ENCODE data around the gene DIS3L.
"Not testable (repeated sequence)": the region's sequence is repeated elsewhere in the genome, so short reads cannot be mapped to it uniquely, and the experiment has no call there.

The DIS3L gene

DNA sequence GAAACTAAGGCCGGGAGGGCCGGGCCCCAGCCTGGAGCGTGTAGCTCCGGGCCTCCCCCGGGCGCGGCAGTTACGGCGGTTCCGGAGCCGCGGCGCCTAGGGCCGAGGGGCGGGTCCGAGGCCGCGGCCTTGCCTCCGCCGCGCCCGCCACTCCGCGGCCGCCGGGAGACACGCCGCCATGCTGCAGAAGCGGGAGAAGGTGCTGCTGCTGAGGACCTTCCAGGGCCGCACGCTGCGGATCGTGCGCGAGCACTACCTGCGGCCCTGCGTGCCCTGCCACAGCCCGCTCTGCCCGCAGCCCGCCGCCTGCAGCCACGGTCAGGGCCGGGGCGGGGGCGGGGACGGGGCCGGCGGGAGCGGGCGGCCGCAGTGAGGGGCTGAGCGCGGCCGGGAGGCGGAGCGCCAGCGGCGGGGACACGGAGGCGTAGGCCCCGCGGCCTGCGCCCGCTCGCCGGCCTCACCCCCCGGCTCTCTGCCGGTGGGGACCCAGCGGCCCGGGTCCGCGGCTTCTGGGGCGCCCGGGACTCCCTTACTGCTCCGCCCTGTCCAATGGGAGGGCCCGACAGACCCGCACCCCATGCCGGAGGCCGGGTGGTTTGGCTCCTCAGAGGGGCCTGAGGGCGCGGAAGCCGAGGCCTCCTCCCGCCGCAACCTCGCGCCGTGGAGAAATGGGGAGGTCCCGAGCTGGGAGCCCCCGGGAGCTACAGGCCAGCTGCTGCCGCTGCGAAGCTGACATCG is at the start of gene DIS3L:
DIS3L (plus strand) TSS at position 150 of the 738 bp plus-strand sequence; CDS start at position 179, 29 bp downstream.
- DNase-seq: peak; percentile 45

DNA sequence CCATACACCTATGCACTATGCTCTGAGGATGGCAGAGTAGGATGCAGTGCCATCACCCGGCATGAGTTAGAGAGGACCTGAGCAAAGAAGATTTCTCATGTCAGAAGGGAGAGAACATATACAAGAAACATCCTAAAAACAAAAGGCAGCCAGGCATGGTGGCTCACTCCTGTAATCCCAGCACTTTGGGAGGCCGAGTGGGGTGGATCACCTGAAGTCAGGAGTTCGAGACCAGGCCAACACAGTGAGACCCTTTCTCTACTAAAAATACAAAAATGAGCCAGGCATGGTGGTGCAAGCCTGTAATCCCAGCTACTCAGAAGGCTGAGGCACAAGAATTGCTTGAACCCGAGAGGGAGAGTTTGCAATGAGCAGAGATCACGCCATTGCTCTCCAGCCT is 47.5 kb upstream of the DIS3L start:
- DNase-seq: not testable (repeated sequence)

DNA sequence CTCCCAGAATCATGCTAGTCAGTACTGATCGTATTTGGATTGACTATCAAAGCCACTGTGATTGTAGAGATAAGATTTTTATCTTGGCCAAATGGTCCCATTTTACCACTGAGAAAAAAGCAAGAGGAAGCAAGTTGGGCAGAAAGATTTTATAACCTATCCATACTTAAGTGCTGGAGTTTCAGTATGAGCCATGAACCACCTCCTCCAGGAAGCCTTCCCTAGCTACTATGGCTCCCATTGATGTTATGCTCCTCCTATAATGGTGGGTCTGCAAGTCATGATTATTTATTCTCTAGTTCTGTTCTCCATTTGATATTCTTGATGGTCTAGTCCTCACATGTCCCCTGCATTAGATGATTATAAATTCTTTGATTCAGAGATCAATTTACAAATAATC is 46.4 kb upstream of the DIS3L start:
- no peak for DNase-seq

DNA sequence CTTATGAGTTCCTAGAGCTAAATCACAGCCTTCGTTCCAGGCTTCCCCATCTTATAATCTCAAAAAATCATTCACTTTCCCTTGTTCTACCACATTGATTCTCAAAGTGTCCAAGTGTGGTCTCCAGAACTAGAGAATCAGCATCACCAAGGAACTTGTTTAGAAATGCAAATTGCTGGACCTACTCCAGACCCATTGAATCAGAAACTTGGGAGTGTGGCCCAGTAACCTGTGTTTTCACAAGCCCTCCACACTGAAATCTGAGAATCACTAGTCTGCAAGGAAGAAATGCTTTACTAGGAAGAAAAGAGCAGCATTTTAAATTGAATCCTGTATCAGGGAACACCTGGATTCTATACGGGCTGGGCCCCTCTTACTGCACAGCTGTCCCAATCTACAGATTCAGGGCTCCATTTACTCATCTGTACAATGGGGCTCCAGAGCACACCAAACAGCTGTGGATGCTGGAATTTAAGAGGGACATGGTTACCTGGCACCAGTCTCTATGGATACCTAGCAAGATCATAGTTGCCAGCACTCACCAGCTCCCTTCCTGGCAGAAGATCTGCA is 43.7 kb upstream of the DIS3L start:
- DNase-seq: no peak

DNA sequence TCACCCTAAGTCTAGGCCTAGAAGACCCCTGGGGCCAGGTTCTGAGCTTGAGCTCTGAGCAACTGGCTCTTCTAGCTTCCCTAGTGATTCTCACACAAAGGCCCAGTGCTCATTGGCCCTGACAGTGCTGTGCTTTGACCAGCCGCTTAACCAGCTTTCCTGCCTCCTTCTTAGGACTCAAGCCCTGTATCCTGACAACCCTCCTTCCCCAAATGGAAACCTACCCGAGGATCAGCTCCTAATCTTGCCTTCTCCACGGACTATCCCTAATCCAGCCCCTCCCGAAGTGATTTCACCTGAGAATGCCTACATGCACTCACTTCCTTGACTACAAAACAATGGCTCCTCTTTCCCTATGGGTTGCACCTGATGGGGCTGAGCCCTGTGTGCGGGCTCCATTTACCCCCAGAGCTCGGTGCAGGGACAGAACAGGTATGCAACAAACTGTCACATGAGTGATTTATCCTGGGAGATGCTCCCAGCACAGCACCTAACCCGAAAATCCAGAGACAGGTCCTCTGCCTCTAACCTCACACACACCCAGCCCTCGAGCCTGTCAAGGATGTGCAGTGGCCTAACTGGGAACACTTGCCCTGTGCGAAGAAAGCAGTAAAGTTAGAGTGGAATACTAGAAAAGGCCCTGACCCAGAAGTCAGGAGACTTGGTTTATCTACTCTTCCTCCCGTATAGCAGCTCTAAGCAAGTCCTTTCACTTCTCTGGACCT is 42.1 kb upstream of the DIS3L start:
- DNase-seq: no peak

DNA sequence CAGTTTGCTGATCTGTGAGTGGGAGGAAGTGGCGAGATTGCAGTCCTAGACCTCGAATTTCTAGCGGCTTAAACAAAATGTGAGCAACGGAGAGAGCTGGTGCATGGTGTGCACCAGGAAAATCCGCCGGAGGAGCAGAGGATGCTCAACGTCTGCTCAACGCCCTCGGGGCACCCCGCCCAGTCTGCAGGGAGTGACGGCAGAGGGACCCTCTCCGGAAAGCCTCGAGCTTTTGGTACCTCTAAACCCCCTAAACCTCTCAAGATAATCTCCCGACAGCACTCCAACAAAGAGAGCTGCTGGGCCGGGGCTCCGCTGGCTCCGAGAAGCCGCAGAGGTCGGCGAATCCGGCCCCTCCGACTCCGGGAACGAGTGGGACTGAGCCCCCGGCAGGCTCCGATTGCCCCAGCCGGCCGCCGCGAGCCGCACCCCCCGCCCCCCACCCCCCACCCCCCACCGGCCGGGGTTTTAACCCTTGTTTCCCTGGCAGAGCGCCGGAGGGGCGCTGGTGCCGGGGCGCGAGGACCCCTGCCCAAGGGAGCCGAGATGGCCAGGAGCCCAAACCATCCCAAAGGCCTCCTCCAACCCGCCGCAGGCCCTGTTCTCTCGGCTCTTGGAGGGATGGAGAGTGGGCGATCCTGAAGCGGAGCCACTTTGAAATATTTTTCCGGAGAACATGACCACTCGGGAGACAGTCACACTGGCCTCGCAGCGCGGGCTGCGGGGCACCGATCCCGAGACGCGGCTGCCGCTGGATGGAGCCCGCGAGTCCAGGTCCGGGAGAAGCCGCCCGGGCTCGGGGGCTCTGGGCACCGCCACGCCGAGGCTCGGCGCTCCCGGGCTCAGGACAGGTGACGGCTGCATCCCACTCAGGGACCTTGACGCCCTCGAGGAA is 41.3 kb upstream of the DIS3L start:
- peak; percentile 34 for DNase-seq

DNA sequence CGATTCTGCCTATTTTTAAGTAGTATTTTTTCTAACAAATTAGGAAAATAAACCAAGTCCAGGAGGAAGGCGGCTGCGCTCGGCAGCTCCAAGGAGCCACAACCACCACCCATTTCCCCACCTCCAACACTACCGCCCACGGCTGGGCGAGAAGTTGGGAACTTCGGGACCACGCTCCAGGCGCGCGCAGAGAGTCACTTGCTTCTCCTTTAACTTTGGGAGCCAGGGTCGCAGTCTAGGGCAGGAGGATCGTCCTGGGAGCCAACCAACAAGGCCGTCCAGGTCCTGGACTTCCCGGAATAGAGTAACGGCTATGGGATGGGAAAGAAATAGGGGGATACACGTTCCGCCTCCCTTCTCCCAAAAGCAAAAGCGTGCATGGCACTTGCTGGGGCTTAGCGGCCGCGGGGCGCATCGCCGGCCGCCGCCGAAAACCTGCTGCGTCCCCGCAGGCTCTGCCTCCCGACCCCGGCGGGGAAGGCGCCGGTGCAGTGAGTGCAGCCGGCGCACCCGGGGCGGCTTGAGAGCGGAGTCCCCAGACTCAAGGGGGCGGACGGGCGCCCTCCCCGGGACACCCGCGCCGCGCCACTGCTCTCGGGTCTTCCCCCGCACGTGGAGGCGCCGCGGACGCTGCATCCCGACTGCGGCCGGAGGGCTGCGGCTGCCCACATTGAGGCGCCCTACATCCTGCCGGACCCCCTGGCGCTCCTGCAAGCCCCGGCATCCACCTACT is 40.5 kb upstream of the DIS3L start:
- no peak for DNase-seq

DNA sequence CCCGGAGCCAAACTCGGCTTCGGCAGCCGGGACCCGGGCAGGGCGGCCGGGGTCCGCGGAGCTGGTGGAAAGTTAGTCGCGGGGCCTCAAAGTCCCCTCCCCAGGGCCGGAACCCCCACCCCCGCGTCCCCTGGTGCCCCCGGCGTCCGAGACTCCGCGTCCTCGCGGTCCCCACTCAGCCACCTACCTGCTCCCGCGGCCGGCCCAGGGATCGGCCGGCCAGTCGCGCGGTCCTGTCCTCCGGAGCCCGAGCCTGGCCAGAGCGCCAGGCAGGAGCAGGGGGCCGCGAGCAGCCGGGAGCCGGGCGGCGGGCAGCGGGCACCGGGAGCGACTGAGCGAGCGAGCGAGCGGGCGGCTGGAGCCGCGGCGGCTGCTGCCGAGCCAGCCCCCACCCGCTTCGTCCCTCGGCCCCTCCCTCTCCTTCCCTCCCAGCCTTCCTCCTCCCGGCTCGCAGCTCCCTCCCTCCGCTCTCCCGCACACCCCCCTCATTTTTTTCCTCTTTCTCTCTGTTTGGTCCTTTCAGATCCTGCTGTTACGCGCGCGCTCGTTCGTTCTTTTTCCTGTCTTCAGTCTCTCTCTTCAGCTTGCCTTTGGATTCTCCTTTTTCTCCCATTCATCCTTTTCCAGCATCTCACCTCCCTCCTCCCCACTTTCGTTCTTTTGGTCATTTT is 39.8 kb upstream of the DIS3L start, which contains the start of gene MEGF11:
MEGF11 (minus strand) TSS at position 333 of the 671 bp plus-strand sequence. CDS start 125,347 bp downstream, outside the sequence.
- peak; percentile 28 for DNase-seq

DNA sequence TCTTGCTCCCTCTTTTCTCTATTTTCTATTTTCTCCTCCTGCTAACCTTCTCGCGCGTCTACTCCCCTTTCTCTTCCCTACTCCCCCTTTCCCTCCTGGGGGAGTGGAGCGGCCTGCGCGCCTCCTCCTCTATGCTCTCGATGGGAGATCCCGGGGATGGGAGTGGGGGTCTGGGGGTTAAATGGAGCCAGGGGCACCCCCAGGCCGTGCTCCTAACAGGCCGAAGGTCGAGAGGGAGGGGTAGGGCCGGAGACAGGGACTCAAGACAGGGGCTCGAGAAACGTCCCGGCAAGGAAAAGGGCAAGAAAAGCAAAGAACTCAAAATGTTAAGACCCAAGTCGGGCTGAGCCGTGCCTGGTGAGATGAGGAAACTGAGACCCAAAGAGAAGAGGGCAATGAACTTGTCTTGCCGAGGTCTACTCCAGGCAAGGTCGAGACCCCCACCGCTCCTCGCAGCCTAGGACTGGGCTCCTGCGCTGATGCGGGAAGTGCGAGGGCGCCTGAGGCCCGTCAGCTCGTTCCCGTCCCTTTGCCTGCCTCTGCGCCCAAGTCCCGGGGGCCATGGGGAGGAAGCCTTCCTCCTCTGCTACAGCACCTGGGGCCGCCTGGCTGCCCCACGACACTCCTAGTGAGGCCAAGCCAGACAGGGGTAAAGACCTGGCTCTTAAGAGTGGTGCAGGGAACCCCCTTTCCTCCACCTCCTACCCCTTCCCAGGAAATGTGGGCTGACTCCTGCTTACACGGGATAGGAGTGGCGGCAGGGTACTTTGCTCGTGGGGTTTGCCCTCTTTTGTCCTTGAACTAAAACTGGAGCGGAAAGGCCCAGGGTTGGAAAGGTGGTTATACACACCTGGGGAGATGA is 39.0 kb upstream of the DIS3L start:
- DNase-seq: no peak

DNA sequence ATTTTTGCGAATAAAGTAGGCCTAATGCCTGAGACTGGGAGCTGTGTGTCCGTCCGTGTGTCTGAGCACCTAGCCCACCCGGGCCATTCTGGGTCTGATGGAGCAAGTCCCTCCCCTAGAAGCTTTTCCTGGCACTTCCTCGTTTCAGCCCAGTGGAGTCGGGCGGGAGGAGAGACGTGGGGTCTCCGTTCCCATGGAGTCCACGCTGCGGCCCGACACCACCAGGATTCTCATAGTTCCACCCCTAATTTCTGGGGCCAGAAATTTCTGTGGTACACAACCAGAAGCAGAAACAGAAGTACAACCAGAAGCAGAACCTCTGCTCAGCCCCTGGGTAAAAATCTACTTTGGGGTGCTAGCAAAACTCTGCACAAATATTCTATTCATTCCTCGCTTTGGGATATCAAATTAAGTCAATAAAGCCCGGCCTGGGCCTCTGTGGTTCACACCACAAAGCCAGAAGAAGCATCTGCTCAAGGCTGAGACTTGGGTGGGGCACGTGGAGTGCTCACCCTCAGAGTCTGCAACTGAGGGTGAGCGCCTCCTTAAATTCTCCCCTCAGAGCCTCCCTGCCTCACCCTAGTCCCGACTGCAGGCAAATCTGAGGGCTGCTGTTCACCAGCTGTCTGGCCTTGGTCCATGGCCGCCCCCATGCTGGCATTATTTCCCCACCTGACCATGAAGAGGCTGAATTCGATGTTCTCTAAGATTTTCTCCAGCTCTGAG is 38.3 kb upstream of the DIS3L start:
- DNase-seq: no peak

DNA sequence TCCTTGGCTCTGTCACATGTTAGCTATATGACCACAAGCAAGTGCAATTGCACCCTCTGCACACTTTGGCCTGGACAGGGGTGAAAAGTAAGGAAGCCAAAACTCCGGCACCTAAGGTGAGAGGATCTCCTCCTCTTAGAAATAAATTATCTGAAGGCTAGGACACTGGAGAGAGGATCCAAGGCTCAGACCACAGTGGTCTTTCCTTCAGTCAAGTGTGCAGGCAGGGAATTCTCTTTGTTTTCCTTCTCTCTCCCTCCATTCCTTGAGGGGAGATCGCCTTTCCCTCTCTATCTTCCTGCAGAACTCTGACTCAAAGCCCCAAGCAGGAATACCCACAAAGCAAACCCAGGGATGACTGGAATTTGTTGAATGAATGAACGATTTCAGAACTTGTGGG is 36.7 kb upstream of the DIS3L start:
- no peak for DNase-seq

DNA sequence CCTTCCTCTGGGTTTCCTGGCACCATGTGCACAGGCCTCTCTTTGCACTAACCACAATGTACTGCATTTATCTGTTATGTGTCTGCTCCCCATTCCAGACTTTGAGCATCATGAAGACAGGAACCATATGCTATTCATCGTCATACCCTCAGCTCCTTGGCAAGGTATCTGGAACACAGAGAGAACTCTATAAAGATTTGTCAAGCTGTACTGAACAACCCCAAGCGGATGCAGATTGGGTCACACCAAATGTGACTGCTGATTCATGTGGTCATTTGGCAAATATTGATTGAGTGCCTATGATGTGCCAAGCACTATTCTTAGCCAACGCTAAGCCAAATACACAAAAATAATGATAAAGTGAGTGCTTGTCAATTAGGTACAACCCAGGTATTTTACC is 32.3 kb upstream of the DIS3L start:
- no peak for DNase-seq

DNA sequence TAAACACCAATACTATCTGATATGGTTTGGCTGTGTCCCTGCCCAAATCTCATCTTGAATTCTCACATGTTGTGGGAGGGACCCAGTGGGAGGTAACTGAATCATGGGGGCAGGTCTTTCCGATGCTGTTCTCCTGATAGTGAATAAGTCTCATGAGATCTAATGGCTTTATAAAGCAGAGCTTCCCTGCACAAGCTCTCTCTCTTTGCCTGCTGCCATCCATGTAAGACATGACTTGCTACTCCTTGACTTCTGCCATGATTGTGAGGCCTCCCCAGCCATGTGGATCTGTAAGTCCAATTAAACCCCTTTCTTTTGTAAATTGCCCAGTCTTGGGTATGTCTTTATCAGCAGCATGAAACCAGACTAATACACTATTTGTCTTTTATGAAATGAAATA is 30.5 kb upstream of the DIS3L start:
- not testable (repeated sequence) for DNase-seq

DNA sequence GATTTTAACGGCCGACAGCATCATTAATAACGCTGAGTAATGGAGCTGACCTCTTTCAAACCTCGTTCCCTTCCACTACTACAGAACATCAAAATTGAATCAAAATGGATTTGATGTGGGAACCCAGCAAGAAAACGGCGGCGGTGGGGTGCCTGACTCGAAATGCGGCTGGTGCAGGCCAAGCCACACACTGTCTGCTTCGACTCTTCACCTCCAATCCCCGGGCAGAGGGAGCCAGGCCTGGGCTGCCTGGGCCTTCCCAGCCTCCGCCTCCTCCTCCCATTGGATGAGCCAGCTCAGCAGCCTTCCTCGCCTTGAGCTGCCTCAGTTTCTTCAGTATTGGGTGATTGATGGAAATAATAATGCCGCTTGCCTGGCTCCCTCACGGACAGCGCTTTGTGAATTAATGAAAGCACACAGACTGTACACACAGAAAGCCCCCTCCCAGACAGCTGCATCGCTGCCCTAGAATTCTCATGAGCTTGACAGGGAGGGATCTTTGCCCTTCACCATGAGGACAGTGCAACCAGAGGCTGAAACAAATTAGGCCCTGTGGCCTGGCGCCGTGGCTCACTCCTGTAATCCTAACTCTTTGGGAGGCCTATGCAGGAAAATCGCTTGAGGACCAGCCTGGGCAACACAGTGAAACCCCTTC is 28.4 kb upstream of the DIS3L start:
- no peak for DNase-seq

DNA sequence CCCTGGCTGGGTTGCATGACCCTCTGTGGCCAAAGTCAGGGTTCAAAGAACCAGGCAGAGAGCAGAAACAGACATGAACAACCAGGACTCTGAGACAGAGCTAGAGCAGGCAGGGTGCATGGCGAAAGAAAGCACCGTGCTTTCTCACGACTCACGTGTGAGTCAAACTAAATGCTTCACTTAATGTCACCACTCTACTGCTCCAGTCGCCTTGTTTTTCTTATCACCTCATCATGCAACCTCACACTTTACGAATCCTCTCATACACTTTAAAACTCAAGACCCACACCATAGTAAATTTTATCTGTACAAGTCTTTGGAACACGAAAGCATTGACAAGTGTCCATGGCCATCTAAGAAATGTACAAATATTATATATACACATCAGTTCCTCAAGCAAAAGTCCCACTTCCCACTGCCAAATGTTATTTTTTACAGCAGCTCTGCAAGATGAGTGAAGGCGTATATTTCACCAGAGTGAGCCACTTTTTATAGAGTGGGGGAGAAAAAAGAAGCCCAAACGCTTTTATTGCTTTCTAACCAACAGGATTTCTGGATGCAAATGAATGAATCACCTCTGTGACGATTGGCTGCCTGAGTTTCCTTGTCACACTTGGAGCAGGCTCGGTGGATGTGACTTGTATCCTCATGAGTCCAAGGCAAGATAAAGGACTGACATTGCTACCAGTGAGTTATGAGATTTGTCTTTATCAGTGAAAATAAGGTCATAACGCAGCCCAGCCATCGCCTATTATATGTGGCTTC is 23.9 kb upstream of the DIS3L start:
- DNase-seq: peak; percentile 73

DNA sequence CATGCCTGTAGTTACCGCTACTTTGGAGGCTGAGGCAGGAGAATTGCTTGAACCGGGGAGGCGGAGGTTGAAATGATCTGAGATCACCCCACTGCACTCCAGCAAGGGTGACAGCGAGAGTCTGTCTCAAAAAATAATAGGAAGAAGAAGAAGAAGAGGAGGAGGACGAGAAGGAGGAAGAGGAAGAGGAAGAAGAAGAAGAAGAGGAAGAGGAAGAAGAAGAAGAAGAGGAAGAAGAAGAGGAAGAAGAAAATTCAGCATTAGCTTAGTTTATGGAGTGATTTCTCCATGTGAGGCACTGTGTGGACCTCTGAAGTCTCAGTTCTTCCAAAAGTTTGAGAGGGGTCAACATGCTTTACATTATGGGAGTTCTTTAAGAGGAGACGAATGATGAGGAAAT is 22.4 kb upstream of the DIS3L start:
- DNase-seq: no peak

DNA sequence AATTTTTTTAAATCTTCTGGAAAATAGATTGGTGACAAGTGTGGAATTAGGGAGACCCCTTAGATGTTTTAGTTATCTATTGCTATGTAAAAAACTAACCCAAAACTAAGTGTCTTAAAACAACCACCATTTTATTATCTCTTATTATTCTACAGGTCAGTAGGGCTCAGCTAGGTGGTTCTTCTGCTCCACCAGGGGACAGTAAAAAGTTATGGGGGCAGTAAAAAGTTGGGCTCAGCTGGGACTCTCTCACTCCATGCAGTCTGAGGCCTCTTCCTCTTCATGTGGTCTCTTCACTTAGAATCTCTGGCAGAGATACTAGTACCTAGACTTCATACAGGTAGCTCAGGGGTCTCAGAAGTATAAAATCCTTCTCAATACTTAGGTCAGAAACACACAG is 18.0 kb upstream of the DIS3L start:
- DNase-seq: no peak

DNA sequence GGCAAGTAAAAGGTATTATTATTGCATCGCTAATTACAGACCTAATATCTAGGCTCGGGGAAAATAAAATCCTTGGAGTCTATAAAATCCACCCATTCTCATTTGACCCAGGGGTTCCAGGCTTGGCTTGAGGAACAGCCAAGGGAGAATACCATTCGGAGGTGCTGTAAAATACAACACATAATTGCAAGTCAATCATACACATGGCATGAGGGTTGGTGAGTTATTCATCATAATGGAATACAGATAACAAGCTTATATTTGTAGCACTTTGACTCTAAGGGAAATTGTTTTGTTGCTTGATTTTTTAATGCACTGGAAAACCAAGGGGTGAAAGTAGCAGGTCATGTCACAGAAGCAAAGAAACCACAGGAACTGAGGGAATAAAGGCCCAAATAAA is 16.8 kb upstream of the DIS3L start:
- DNase-seq: no peak

DNA sequence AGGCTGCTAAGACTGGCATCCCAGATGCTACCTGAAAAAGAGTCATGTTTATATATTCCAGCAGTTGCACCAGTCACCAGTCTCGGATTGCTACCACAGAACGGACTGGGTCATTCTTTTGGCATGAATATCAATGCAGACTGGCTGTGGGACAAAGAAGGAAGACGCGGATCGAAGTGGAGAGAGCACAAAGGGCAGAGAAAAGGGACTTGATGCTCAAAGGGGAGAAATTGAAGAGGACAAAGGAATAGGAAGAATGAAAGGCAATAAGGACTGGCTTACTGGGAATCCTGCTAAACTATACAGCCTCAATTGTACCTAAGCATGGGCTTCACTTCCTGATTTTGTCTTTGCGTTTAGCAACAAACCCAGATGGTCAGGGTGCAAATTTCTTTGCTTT is 15.3 kb upstream of the DIS3L start:
- no peak for DNase-seq
